ENCODE measurements around the gene ZGPAT. TPM values are rescaled to one million over a fixed set of nuclear protein-coding genes. Genes with fewer than 3 reads are reported as not detected.

The ZGPAT gene
- polyA plus RNA-seq, 1 donor from 2014 or later = 60.8 TPM

GRCh38 chr20:63745961-63746731 lies 38.3 kb downstream of the ZGPAT start:
- Histone ChIP-seq H3F3A (ENCODE audit: insufficient read depth, low read length, poor library complexity, severe bottlenecking) (no peaks in the 10 kb centered on the region), H3K9me2 (ENCODE audit: insufficient read depth, low read length) (no peaks in the 10 kb centered on the region), H3K9me3 (ENCODE audit: low read length) (no peaks in the 10 kb centered on the region), H2AFZ (ENCODE audit: low read depth, low read length) (no peak overlapping the region), H3K27ac (ENCODE audit: low read length) (no peak overlapping the region), H4K20me1 (ENCODE audit: insufficient read depth) (no peaks in the 10 kb centered on the region), H3K4me2 (ENCODE audit: low read length) (no peak overlapping the region), H3K79me2 (replicated peaks; ENCODE audit: insufficient read depth, low read length) (no peaks in the 10 kb centered on the region), H3K9ac (ENCODE audit: low read length) (no peak overlapping the region), H3K4me3 (ENCODE audit: low read length) (no peak overlapping the region), H3K36me3 (ENCODE audit: insufficient read depth, low read length) (no peaks in the 10 kb centered on the region), H3K27me3 (ENCODE audit: insufficient read depth, low read depth, low read length) (no peaks in the 10 kb centered on the region)
- TF ChIP-seq CTCF (IDR thresholded peaks at IDR 0.05; ENCODE audit: poor library complexity, severe bottlenecking) (no peak), RAD21 (conservative IDR thresholded peaks at IDR 0.05) (no peak), SMC3 (conservative IDR thresholded peaks at IDR 0.05; ENCODE audit: poor library complexity) (no peak), REST (IDR thresholded peaks at IDR 0.05; ENCODE audit: borderline replicate concordance) (no peak), TAF1 (IDR thresholded peaks at IDR 0.05; ENCODE audit: low read depth) (no peak), MXI1 (conservative IDR thresholded peaks at IDR 0.05; ENCODE audit: poor library complexity, severe bottlenecking) (no peak), POLR2AphosphoS5 (IDR thresholded peaks at IDR 0.05) (no peak), EP300 (conservative IDR thresholded peaks at IDR 0.05; ENCODE audit: poor library complexity, severe bottlenecking) (no peak)

GRCh38 chr20:63746751-63747315 lies 39.0 kb downstream of the ZGPAT start:
- no peaks in the 10 kb centered on the region for H3K36me3 ChIP-seq (ENCODE audit: insufficient read depth, low read length)
- no peaks in the 10 kb centered on the region for H3K79me2 ChIP-seq (replicated peaks; ENCODE audit: insufficient read depth, low read length)
- no peaks in the 10 kb centered on the region for H4K20me1 ChIP-seq (ENCODE audit: insufficient read depth)
- TF ChIP-seq RAD21 (conservative IDR thresholded peaks at IDR 0.05) (no peak), EP300 (conservative IDR thresholded peaks at IDR 0.05; ENCODE audit: poor library complexity, severe bottlenecking) (no peak)
- no peak overlapping the region for H2AFZ ChIP-seq (ENCODE audit: low read depth, low read length)
- no peak overlapping the region for H3K4me2 ChIP-seq (ENCODE audit: low read length)
- H3K9me3 ChIP-seq (ENCODE audit: low read length) = no peaks in the 10 kb centered on the region
- H3K4me3 ChIP-seq (ENCODE audit: low read length) = no peak overlapping the region
- H3K27me3 ChIP-seq (ENCODE audit: insufficient read depth, low read depth, low read length) = no peaks in the 10 kb centered on the region
- no peak overlapping the region for H3K27ac ChIP-seq (ENCODE audit: low read length)
- H3K9ac ChIP-seq (ENCODE audit: low read length) = no peak overlapping the region
- no peaks in the 10 kb centered on the region for H3F3A ChIP-seq (ENCODE audit: insufficient read depth, low read length, poor library complexity, severe bottlenecking)
- H3K9me2 ChIP-seq (ENCODE audit: insufficient read depth, low read length) = no peaks in the 10 kb centered on the region
